Measurements from ENCODE around the gene SLBP.
"Not testable (repeated sequence)": the region's sequence is repeated elsewhere in the genome, so short reads cannot be mapped to it uniquely, and the experiment has no call there.

SLBP gene

DNA sequence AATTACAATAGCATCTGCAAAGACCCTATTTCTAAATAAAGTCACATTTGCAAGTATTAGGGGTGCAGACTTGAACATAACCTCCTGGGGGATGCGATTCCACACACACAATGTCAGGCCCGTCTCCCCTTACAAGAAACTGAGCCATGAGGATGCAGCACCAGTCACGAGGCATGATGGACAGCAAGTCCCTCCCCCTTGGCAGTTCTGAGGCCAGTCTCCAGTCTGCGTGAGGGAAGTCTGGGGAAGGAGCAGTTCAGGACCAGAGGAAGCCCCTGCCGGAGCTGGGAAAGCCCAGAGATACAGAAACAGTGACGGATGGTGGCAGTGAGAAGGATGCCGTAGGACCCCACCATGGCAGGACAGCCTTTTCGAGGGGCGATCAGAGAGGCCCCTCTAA, 37.4 kb downstream of the SLBP start:
- ATAC-seq: no peak
- TF ChIP-seq RARB (CRISPR knock-in tag; IDR thresholded peaks at IDR 0.05) (no peak), ZFP30 (CRISPR knock-in tag; IDR thresholded peaks at IDR 0.05) (no peak), ZC3H10 (CRISPR knock-in tag; IDR thresholded peaks at IDR 0.05) (no peak), SNAI2 (CRISPR knock-in tag; IDR thresholded peaks at IDR 0.05) (no peak), ISL1 (CRISPR knock-in tag; IDR thresholded peaks at IDR 0.05) (no peak), CSDC2 (CRISPR knock-in tag; IDR thresholded peaks at IDR 0.05) (no peak), ZFP3 (CRISPR knock-in tag; IDR thresholded peaks at IDR 0.05) (no peak), ZNF565 (CRISPR knock-in tag; conservative IDR thresholded peaks at IDR 0.05; ENCODE audit: low read depth) (no peak)
- TF ChIP-seq, protein P1, sequence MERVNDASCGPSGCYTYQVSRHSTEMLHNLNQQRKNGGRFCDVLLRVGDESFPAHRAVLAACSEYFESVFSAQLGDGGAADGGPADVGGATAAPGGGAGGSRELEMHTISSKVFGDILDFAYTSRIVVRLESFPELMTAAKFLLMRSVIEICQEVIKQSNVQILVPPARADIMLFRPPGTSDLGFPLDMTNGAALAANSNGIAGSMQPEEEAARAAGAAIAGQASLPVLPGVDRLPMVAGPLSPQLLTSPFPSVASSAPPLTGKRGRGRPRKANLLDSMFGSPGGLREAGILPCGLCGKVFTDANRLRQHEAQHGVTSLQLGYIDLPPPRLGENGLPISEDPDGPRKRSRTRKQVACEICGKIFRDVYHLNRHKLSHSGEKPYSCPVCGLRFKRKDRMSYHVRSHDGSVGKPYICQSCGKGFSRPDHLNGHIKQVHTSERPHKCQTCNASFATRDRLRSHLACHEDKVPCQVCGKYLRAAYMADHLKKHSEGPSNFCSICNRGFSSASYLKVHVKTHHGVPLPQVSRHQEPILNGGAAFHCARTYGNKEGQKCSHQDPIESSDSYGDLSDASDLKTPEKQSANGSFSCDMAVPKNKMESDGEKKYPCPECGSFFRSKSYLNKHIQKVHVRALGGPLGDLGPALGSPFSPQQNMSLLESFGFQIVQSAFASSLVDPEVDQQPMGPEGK (CRISPR knock-in tag; IDR thresholded peaks at IDR 0.05; ENCODE audit: borderline replicate concordance): no peak
- TF ChIP-seq, protein P2, sequence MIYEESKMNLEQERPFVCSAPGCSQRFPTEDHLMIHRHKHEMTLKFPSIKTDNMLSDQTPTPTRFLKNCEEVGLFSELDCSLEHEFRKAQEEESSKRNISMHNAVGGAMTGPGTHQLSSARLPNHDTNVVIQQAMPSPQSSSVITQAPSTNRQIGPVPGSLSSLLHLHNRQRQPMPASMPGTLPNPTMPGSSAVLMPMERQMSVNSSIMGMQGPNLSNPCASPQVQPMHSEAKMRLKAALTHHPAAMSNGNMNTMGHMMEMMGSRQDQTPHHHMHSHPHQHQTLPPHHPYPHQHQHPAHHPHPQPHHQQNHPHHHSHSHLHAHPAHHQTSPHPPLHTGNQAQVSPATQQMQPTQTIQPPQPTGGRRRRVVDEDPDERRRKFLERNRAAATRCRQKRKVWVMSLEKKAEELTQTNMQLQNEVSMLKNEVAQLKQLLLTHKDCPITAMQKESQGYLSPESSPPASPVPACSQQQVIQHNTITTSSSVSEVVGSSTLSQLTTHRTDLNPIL (CRISPR knock-in tag; IDR thresholded peaks at IDR 0.05; ENCODE audit: low read depth): no peak
- TF ChIP-seq, protein P3, sequence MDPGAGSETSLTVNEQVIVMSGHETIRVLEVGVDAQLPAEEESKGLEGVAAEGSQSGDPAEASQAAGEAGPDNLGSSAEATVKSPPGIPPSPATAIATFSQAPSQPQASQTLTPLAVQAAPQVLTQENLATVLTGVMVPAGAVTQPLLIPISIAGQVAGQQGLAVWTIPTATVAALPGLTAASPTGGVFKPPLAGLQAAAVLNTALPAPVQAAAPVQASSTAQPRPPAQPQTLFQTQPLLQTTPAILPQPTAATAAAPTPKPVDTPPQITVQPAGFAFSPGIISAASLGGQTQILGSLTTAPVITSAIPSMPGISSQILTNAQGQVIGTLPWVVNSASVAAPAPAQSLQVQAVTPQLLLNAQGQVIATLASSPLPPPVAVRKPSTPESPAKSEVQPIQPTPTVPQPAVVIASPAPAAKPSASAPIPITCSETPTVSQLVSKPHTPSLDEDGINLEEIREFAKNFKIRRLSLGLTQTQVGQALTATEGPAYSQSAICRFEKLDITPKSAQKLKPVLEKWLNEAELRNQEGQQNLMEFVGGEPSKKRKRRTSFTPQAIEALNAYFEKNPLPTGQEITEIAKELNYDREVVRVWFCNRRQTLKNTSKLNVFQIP (CRISPR knock-in tag; IDR thresholded peaks at IDR 0.05; ENCODE audit: borderline replicate concordance, low read depth): no peak

DNA sequence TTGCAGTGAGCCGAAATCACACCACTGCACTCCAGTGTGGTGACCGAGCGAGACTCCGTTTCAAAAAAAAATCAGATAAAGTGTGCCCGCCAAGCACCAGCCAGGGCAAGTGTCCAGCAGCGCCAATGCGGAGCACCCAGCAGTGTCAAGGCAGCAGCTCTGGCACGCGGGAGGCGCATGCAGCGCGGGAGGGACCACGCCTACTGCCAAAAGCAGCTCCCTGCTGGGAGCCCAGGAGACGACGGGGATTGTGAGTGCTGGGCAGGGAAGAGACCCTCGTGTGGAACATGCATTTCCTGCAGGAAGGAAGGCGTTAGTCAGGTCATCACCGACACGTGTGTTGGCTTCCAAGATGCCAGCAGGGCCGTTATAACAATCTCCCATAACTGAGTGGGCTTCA, 38.4 kb downstream of the SLBP start:
- TF ChIP-seq TCF4 (CRISPR knock-in tag; IDR thresholded peaks at IDR 0.05; ENCODE audit: borderline replicate concordance): no peak
- TF ChIP-seq, protein P4, sequence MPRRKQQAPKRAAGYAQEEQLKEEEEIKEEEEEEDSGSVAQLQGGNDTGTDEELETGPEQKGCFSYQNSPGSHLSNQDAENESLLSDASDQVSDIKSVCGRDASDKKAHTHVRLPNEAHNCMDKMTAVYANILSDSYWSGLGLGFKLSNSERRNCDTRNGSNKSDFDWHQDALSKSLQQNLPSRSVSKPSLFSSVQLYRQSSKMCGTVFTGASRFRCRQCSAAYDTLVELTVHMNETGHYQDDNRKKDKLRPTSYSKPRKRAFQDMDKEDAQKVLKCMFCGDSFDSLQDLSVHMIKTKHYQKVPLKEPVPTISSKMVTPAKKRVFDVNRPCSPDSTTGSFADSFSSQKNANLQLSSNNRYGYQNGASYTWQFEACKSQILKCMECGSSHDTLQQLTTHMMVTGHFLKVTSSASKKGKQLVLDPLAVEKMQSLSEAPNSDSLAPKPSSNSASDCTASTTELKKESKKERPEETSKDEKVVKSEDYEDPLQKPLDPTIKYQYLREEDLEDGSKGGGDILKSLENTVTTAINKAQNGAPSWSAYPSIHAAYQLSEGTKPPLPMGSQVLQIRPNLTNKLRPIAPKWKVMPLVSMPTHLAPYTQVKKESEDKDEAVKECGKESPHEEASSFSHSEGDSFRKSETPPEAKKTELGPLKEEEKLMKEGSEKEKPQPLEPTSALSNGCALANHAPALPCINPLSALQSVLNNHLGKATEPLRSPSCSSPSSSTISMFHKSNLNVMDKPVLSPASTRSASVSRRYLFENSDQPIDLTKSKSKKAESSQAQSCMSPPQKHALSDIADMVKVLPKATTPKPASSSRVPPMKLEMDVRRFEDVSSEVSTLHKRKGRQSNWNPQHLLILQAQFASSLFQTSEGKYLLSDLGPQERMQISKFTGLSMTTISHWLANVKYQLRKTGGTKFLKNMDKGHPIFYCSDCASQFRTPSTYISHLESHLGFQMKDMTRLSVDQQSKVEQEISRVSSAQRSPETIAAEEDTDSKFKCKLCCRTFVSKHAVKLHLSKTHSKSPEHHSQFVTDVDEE (CRISPR knock-in tag; IDR thresholded peaks at IDR 0.05): no peak
- no peak for TF ChIP-seq CSDC2 (CRISPR knock-in tag; IDR thresholded peaks at IDR 0.05)
- no peak for TF ChIP-seq TOX (CRISPR knock-in tag; IDR thresholded peaks at IDR 0.05; ENCODE audit: borderline replicate concordance)
- TF ChIP-seq ZNF70 (CRISPR knock-in tag; IDR thresholded peaks at IDR 0.05): no peak
- TF ChIP-seq ZC3H10 (CRISPR knock-in tag; IDR thresholded peaks at IDR 0.05): no peak
- no peak for TF ChIP-seq ARNTL (CRISPR knock-in tag; IDR thresholded peaks at IDR 0.05; ENCODE audit: borderline replicate concordance, low read depth)
- ATAC-seq: no peak

DNA sequence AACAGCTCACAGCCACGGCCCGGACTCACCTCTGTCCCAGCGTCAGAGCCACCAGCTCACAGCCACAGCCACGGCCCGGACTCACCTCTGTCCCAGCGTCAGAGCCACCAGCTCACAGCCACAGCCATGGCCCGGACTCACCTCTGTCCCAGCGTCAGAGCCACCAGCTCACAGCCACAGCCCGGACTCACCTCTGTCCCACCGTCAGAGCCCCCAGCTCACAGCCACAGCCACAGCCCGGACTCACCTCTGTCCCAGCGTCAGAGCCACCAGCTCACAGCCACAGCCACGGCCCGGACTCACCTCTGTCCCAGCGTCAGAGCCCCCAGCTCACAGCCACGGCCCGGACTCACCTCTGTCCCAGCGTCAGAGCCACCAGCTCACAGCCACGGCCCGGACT, 41.1 kb downstream of the SLBP start:
- ATAC-seq: not testable (repeated sequence)

DNA sequence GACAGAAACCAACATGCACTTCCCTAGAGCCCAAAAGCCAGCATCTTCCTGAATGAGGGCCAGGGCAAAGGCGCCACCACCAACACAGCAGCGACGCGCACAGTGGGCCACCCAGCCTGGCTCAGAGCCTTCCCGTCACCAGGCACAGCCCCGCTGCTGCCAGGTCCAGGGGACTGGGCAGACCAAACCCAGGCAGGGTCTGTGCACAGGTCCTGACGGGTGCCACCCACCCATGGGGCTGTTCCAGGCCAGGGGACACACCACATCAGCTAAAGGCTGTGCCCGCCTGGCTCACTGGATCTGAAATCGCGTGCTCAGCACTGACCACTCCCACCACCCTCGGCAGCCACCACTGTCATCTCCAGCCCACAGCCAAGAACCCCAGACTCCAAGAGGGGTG, 41.8 kb downstream of the SLBP start:
- TF ChIP-seq, protein P4 (CRISPR knock-in tag; IDR thresholded peaks at IDR 0.05): no peak
- TF ChIP-seq GLIS3 (CRISPR knock-in tag; IDR thresholded peaks at IDR 0.05) (no peak), ZFP3 (CRISPR knock-in tag; IDR thresholded peaks at IDR 0.05) (no peak), CSDC2 (CRISPR knock-in tag; IDR thresholded peaks at IDR 0.05) (no peak), RARB (CRISPR knock-in tag; IDR thresholded peaks at IDR 0.05) (no peak), BACH2 (CRISPR knock-in tag; IDR thresholded peaks at IDR 0.05; ENCODE audit: borderline replicate concordance) (no peak), PPARA (CRISPR knock-in tag; IDR thresholded peaks at IDR 0.05; ENCODE audit: borderline replicate concordance) (no peak), ZNF70 (CRISPR knock-in tag; IDR thresholded peaks at IDR 0.05) (no peak), OSR1 (CRISPR knock-in tag; IDR thresholded peaks at IDR 0.05) (no peak)
- TF ChIP-seq, protein P2 (CRISPR knock-in tag; IDR thresholded peaks at IDR 0.05; ENCODE audit: low read depth): no peak
- TF ChIP-seq, protein P3 (CRISPR knock-in tag; IDR thresholded peaks at IDR 0.05; ENCODE audit: borderline replicate concordance, low read depth): no peak
- no peak for ATAC-seq
